GM18505 (cell line): ENCODE data around the gene C1orf116.

Experiments used
- ATAC-seq: cut with Tn5 transposase; IDR thresholded peaks from one replicate; pipeline ENCODE4 v1.9.1; 2021; ENCODE audit not compliant: unreplicated experiment
- POLR2A ChIP-seq: IDR thresholded peaks from 4 replicates; pipeline ENCODE4 v1.6.1; 2011; ENCODE audit warnings: borderline replicate concordance; ENCODE audit not compliant: insufficient read depth, insufficient read length; ENCODE audit errors: extremely low read depth

C1orf116 gene

DNA sequence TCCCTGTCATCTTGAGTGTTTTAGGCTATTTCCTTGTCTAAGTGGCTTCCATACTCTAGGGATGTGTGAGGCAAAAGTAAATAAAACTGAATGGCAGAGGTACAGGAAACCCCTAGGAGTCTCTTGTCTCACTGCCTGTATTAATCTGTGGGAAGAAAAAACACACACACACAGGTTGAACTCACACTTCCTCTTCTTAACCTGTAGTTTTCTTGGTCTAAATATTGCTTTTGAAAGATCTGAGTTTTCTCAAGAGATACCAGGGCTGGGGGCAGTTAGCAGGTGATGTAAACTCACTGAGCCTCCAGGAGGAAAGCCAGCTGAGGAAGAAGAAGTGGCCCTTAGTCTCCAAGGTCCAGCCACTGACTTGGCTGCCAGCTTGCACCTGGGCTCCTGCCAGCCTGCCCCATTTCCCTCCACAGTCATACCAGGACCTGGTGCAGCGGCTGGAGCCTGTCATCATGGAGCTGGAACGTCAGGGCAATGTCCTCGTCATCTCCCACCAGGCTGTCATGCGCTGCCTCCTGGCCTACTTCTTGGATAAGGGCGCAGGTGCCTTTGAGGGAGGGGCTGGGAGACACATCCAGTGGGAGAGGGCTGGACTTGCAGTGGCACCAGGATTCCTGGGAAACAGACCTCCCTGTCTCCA, 37.4 kb upstream of the C1orf116 start:
- ATAC-seq, result no peak
- TF ChIP-seq POLR2A, result no peak

- TF ChIP-seq POLR2A, result no peak
- ATAC-seq, result no peak
Measured at GRCh38 chr1:207069061-207069460, 36.5 kb upstream of the C1orf116 start.

GRCh38 chr1:207067665-207068064, 35.1 kb upstream of the C1orf116 start:
- no peak for ATAC-seq
- no peak for TF ChIP-seq POLR2A

DNA sequence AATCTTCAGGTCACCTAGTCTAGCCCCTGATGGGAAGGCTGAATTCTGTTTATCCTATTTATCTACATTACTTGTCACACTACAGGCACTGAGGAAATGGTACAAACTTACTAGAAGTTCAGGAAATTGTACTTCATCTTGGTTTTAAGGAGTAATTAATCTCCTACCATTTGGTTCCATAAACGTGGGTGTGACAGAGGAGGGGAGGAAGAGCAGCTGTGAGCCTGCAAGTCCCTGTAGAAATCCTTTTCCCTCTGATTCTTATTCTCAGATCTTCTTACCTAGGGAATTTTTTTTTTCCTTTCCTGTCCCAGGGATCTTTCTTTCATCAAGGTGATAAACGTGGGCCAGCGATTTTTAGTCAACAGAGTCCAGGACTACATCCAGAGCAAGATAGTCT, 34.6 kb upstream of the C1orf116 start:
- TF ChIP-seq POLR2A, result no peak
- no peak for ATAC-seq

DNA sequence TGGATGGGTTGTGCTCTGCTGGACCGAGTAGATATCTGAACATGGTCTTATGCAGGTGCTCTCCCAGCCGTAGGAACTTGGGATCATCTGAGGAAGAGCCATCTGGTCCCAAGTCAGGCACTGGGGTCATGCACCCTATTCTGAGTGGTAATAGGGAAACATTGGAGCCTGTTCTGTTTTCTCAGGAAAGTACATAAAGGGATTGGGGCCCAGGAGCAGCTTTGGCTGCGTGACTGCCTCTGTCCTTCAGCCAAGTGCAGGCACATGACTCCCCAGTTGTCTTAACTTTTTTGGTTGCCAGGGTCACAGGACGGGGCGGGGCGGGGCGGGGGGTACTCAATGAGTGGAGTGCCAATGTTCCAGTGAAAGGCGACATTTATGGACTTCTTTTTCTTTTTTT, 32.0 kb upstream of the C1orf116 start:
- no peak for TF ChIP-seq POLR2A
- ATAC-seq, result no peak

DNA sequence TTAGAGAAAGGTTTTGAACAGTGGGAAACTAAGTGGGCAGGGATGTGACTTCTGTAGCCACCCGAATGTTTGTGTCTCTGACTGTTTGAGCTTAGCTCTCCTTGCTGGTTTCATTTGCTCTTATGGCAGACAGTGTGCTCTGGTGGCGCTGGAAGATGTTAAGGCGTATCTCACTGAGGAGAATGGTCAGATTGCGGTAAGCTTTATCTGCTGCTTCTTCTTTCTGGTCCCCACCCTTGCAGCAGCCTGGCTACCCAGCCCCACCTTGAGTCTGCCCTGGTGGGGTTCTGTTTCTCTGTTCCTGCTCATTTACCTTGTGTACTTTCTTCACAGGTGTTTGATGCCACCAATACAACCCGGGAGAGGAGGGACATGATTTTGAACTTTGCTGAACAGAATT, 30.5 kb upstream of the C1orf116 start:
- no peak for TF ChIP-seq POLR2A

GRCh38 chr1:207062058-207062457, 29.5 kb upstream of the C1orf116 start:
- TF ChIP-seq POLR2A, result no peak
- ATAC-seq, result no peak

More for the DNA sequence above, 30.5 kb upstream of the C1orf116 start:
- no peak for ATAC-seq

DNA sequence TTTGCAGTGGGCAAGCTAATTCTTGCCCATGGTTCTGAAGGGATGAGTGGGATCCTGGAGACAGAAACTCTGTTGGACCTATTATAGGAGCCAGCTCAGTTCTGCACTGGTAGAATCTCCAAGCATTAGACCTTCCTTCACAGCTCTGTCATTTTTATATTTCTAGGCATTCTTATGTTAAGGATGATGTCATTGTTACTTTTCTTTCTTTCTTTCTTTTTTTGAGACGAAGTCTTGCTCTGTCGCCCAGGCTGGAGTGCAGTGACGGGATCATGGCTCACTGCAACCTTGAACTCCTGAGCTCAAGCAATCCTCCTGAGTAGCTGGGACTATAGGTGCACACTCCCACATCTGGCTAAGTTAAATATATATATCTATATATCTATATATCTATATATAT, 28.0 kb upstream of the C1orf116 start:
- TF ChIP-seq POLR2A, result no peak
- ATAC-seq, result no peak

DNA sequence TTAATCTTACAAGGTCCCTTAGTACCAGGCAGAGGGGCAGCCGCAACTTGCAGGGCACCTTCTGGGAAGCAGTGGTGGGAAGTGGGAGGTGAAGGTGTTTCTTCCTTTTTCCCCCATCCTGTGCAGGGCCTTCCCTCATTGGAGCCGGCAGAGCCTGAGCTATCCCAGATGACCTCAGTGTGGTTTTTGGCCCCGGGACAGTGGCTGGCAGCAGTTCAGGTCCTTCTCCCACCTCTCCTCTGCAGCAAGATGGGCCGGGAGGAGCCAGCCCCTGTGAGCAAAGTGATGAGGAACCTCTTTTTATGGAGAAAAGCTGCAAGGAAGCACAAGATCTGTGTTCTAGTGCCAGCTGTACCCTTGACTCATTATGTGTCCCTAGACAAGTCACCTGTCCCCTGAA, 27.3 kb upstream of the C1orf116 start:
- no peak for TF ChIP-seq POLR2A
- ATAC-seq, result no peak

DNA sequence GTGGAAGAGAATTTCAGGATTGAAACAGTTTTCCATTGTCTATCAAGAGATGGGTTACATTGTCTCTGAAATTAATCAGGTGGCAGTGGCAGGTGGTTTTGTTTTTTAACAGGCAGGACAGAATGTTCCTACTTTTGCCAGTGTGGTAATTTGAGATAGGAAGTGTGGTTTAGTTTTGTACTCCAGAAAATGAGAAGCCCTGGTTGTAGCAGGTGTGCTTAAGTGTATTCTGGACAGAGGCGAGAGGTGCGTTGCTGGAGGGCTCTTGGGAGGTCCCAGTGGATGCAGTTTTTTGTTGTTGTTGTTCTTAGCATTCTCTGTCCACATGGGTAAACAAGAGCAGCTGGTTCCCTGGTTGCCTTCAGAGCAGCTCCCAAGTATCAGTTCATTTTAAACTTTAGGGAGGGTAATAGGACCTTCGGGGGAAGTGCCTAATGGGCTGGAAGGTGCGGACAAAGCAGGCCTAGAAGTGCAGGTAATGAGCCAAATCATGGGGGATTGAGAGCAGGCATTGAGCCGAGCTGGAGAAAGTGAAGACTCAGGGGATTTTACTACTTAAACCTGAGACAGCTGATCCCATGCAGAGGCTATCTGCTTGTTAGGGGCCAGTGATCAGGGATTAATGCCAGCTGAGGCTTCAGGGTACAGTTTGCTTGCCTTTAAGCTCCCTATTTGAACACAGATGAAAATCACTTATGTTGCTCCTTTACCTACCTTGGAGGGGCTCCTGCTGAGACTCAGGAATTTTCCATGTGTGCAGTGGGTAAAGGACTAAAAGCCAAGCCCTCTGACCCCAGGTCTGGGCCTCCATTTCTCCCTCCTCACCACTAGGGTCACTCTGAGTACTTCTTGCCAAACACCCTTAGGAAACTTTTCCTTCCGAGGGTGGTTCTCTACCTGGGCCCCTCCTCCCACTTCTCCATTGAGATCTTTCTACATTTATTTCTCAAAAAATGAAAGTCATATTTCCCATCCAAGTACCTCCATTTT, 26.6 kb upstream of the C1orf116 start:
- ATAC-seq, result no peak
- TF ChIP-seq POLR2A, result no peak

DNA sequence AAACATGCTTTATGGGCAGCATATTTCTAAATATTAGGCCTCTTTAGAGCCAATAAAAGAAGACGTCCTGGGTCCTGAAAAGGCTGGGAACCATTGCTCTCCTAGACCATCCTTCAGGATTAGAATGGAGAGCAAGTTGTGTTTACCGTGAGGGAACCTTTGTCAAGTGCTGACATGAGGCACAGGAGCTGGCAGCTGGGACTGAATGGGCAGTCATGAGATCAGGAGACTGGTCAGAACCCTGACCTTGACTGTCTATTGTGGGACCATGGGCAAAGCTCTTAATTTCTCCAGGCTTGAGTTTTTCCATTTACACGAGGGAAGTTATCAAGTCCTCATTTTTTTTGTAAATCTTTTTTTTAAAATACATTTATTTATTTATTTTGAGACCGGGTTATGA, 25.7 kb upstream of the C1orf116 start:
- ATAC-seq, result no peak
- TF ChIP-seq POLR2A, result no peak

DNA sequence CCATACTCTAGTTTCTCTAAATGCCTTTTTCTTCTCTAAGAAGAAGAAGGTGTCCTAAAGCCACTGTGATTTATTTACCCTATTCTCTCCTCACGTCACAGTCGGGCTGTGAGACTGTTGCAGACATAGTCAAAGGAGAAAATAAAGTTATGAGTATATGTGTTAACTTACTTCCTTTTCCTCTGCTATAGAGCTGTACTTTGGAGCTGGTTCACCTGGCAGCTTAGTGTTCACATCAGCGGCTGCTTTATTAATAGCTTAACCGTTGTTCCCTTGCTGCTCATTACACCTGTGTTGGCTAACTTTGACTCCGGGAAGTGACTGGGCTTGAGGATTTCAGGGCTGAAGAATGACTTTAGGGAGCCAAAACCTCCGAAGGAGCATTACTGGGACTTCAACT, 24.1 kb upstream of the C1orf116 start:
- no peak for TF ChIP-seq POLR2A
- ATAC-seq, result no peak

- no peak for TF ChIP-seq POLR2A
- no peak for ATAC-seq
Measured at GRCh38 chr1:207055386-207056001, 22.9 kb upstream of the C1orf116 start.
